GM12891 (cell line): ENCODE measurements around the gene DNAH10.

Experiments
- POLR2A ChIP-seq: IDR thresholded peaks from 2 replicates; pipeline ENCODE4 v1.6.1; 2011; ENCODE audit warnings: low read depth, low read length, control low read depth
- POLR2AphosphoS5 ChIP-seq: IDR thresholded peaks from 2 replicates; pipeline ENCODE4 v1.6.1; 2011; ENCODE audit warnings: low read depth, low read length, control low read depth
- POU2F2 ChIP-seq: IDR thresholded peaks from 2 replicates; pipeline ENCODE4 v1.6.1; 2011; ENCODE audit warnings: low read depth, mild to moderate bottlenecking, control low read depth, low read length, moderate library complexity
- SPI1 ChIP-seq: IDR thresholded peaks from 2 replicates; pipeline ENCODE4 v1.6.1; 2011; ENCODE audit warnings: low read depth, low read length, control low read depth
- TAF1 ChIP-seq: IDR thresholded peaks from 2 replicates; pipeline ENCODE4 v1.6.1; 2011; ENCODE audit warnings: low read depth, low read length, control low read depth

DNA sequence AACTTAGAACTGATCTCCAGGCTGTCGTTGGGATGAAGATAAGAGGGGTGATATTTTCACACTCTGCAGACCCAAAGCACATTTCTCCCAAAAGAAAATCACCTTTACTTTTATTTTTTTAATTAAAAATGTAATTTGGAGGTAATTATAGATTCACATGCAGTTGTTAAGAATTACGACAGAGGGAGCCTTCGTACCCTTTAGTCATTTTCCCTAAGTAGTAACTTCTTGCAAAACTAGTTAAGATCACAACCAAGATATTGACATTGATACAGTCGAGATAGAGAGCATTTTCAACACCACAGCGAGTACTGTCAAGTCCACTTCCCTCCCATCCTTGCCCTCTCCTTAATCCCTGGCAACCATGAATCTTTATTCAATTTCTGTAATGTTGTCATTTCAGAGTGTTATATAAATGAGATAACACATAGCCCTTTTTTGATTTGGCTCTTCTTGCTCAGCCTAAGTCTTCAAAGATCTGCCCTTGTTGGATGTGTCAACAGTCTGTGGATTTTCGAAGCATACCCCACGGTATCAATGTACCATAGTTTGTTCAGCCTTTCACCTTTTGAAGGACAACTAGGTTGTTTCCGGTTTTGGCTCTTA, 39.6 kb downstream of the DNAH10 start:
- no peak for TF ChIP-seq POLR2A
- no peak for TF ChIP-seq POU2F2
- no peak for TF ChIP-seq POLR2AphosphoS5
- no peak for TF ChIP-seq SPI1
- no peak for TF ChIP-seq TAF1
